HG02588 (cell line): ENCODE measurements around the gene RCBTB2.

ENCODE experiments used
- ATAC-seq: cut with Tn5 transposase; IDR thresholded peaks from one replicate; pipeline ENCODE4 v1.9.1; 2021; ENCODE audit warnings: mild to moderate bottlenecking, moderate library complexity; ENCODE audit not compliant: unreplicated experiment

Gene RCBTB2

GRCh38 chr13:48564056-48564455, 31.2 kb upstream of the RCBTB2 start:
- ATAC-seq: no peak

- no peak for ATAC-seq
These were observed 30.7 kb upstream of the RCBTB2 start for GRCh38 chr13:48563626-48564025.

- ATAC-seq: peak; percentile 97
These were observed 29.6 kb upstream of the RCBTB2 start for GRCh38 chr13:48562296-48563066.

GRCh38 chr13:48561466-48562235, 28.8 kb upstream of the RCBTB2 start:
- no peak for ATAC-seq

GRCh38 chr13:48560657-48561337, 27.9 kb upstream of the RCBTB2 start:
- no peak for ATAC-seq

- no peak for ATAC-seq
These were observed 26.9 kb upstream of the RCBTB2 start for GRCh38 chr13:48559638-48560320.

- ATAC-seq: no peak
These were observed 23.9 kb upstream of the RCBTB2 start for GRCh38 chr13:48556817-48557216.

- ATAC-seq: no peak
These were observed 22.6 kb upstream of the RCBTB2 start for GRCh38 chr13:48555441-48555840.

GRCh38 chr13:48551329-48551728, 18.4 kb upstream of the RCBTB2 start:
- ATAC-seq: no peak

GRCh38 chr13:48549658-48550057, 16.8 kb upstream of the RCBTB2 start:
- ATAC-seq: no peak

- ATAC-seq: no peak
These were observed 14.8 kb upstream of the RCBTB2 start for GRCh38 chr13:48547663-48548092.

GRCh38 chr13:48545608-48546007, 12.7 kb upstream of the RCBTB2 start:
- no peak for ATAC-seq

GRCh38 chr13:48542581-48543341, 9.9 kb upstream of the RCBTB2 start:
- ATAC-seq: no peak

- ATAC-seq: no peak
These were observed 9.3 kb upstream of the RCBTB2 start for GRCh38 chr13:48542138-48542537.

- no peak for ATAC-seq
These were observed 6.7 kb upstream of the RCBTB2 start for GRCh38 chr13:48539550-48539949.

GRCh38 chr13:48536621-48537250, 3.9 kb upstream of the RCBTB2 start:
- ATAC-seq: no peak

- no peak for ATAC-seq
These were observed 2.9 kb upstream of the RCBTB2 start for GRCh38 chr13:48535766-48536165.

- ATAC-seq: no peak
These were observed 2.1 kb upstream of the RCBTB2 start for GRCh38 chr13:48534911-48535501.

GRCh38 chr13:48533961-48534600, 1.2 kb upstream of the RCBTB2 start:
- no peak for ATAC-seq
